Ishikawa (cell line): Measurements from ENCODE around the gene MYB.

Source experiments
- CEBPB ChIP-seq: IDR thresholded peaks from 2 replicates; pipeline ENCODE4 v1.6.1; 2012
- CREB1 ChIP-seq: IDR thresholded peaks from 2 replicates; pipeline ENCODE4 v1.6.1; 2012; ENCODE audit warnings: low read depth
- EGR1 ChIP-seq: IDR thresholded peaks from 2 replicates; pipeline ENCODE4 v1.6.1; 2012
- EP300 ChIP-seq: IDR thresholded peaks from 2 replicates; pipeline ENCODE4 v1.6.1; 2012; ENCODE audit warnings: borderline replicate concordance
- FOXM1 ChIP-seq: IDR thresholded peaks from 2 replicates; pipeline ENCODE4 v1.6.1; 2012; ENCODE audit warnings: low read depth, borderline replicate concordance
- NFIC ChIP-seq: IDR thresholded peaks from 2 replicates; pipeline ENCODE4 v1.6.1; 2012
- RAD21 ChIP-seq: IDR thresholded peaks from 2 replicates; pipeline ENCODE4 v1.6.1; 2012; ENCODE audit warnings: low read depth
- TAF1 ChIP-seq: IDR thresholded peaks from 2 replicates; pipeline ENCODE4 v1.6.1; 2012; ENCODE audit warnings: low read depth, mild to moderate bottlenecking
- TCF12 ChIP-seq: IDR thresholded peaks from 2 replicates; pipeline ENCODE4 v1.6.1; 2012; ENCODE audit warnings: low read depth
- TEAD4 ChIP-seq: IDR thresholded peaks from 2 replicates; pipeline ENCODE4 v1.6.1; 2012
- YY1 ChIP-seq: IDR thresholded peaks from 2 replicates; pipeline ENCODE4 v1.6.1; 2012; ENCODE audit warnings: low read depth
- ZBTB7A ChIP-seq: IDR thresholded peaks from 2 replicates; pipeline ENCODE4 v1.6.1; 2012; ENCODE audit warnings: low read depth
- TF ChIP-seq, protein P1 (sequence below): IDR thresholded peaks from 2 replicates; pipeline ENCODE4 v1.6.1; 2012
- TF ChIP-seq, protein P2 (sequence below): IDR thresholded peaks from 2 replicates; pipeline ENCODE4 v1.6.1; 2012; ENCODE audit warnings: low read depth, mild to moderate bottlenecking
- TF ChIP-seq, protein P3 (sequence below): IDR thresholded peaks from 2 replicates; pipeline ENCODE4 v1.6.1; 2012

MYB gene

GRCh38 chr6:135221042-135221441, 39.9 kb downstream of the MYB start:
- TF ChIP-seq ZBTB7A: no peak
- no peak for TF ChIP-seq CEBPB
- no peak for TF ChIP-seq EGR1
- no peak for TF ChIP-seq NFIC
- TF ChIP-seq, protein P1, sequence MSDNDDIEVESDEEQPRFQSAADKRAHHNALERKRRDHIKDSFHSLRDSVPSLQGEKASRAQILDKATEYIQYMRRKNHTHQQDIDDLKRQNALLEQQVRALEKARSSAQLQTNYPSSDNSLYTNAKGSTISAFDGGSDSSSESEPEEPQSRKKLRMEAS: no peak
- TF ChIP-seq TAF1: no peak
- TF ChIP-seq, protein P2, sequence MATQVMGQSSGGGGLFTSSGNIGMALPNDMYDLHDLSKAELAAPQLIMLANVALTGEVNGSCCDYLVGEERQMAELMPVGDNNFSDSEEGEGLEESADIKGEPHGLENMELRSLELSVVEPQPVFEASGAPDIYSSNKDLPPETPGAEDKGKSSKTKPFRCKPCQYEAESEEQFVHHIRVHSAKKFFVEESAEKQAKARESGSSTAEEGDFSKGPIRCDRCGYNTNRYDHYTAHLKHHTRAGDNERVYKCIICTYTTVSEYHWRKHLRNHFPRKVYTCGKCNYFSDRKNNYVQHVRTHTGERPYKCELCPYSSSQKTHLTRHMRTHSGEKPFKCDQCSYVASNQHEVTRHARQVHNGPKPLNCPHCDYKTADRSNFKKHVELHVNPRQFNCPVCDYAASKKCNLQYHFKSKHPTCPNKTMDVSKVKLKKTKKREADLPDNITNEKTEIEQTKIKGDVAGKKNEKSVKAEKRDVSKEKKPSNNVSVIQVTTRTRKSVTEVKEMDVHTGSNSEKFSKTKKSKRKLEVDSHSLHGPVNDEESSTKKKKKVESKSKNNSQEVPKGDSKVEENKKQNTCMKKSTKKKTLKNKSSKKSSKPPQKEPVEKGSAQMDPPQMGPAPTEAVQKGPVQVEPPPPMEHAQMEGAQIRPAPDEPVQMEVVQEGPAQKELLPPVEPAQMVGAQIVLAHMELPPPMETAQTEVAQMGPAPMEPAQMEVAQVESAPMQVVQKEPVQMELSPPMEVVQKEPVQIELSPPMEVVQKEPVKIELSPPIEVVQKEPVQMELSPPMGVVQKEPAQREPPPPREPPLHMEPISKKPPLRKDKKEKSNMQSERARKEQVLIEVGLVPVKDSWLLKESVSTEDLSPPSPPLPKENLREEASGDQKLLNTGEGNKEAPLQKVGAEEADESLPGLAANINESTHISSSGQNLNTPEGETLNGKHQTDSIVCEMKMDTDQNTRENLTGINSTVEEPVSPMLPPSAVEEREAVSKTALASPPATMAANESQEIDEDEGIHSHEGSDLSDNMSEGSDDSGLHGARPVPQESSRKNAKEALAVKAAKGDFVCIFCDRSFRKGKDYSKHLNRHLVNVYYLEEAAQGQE: no peak
- TF ChIP-seq YY1: no peak
- TF ChIP-seq RAD21: no peak
- no peak for TF ChIP-seq EP300
- no peak for TF ChIP-seq CREB1
- TF ChIP-seq, protein P3, sequence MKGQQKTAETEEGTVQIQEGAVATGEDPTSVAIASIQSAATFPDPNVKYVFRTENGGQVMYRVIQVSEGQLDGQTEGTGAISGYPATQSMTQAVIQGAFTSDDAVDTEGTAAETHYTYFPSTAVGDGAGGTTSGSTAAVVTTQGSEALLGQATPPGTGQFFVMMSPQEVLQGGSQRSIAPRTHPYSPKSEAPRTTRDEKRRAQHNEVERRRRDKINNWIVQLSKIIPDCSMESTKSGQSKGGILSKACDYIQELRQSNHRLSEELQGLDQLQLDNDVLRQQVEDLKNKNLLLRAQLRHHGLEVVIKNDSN: no peak
- TF ChIP-seq TCF12: no peak
- no peak for TF ChIP-seq FOXM1
- no peak for TF ChIP-seq TEAD4

- TF ChIP-seq EGR1: no peak
- TF ChIP-seq TEAD4: no peak
- TF ChIP-seq EP300: no peak
- no peak for TF ChIP-seq YY1
- TF ChIP-seq TCF12: no peak
- no peak for TF ChIP-seq NFIC
- TF ChIP-seq FOXM1: no peak
- TF ChIP-seq CEBPB: no peak
- TF ChIP-seq, protein P2: no peak
- TF ChIP-seq TAF1: no peak
- TF ChIP-seq, protein P1: no peak
- no peak for TF ChIP-seq RAD21
- no peak for TF ChIP-seq ZBTB7A
- TF ChIP-seq, protein P3: no peak
- TF ChIP-seq CREB1: no peak
Observed at GRCh38 chr6:135221505-135221904, 40.4 kb downstream of the MYB start.

DNA sequence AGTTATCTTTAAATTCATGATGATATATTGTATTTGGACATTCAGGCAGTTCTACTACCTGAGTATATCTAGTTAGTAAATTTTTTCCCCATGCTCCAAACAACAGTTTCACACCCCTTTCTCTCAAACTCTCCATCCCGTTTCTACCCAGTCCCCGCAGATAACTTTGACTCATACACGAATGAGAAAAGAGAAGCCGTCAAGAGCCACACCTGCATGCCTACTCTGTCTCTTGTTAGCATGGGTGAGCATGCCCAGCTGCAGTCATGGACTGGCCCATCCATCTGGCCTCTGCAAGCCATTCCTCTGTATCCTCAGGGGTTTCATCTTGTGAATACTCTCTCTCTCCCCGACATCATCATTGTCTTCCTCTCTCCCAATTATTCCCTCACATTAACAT, 41.5 kb downstream of the MYB start:
- TF ChIP-seq, protein P1: no peak
- TF ChIP-seq CEBPB (no peak), TCF12 (no peak), RAD21 (no peak), NFIC (no peak), TEAD4 (no peak), YY1 (no peak), EP300 (no peak), TAF1 (no peak), FOXM1 (no peak), ZBTB7A (no peak), EGR1 (no peak), CREB1 (no peak)
- TF ChIP-seq, protein P2: no peak
- TF ChIP-seq, protein P3: no peak
